HepG2 (cell line): ENCODE data around the gene UNC13D. TPM values are rescaled to one million over a fixed set of nuclear protein-coding genes. Genes with fewer than 3 reads are reported as not detected.

Experiments used
- ATAC-seq: fragments of 200-7000 bp; cut with Tn5 transposase; 3 replicates; pipeline ENCODE4 v1.9.1; 2020; ENCODE audit warnings: mild to moderate bottlenecking, moderate library complexity
- BruUV-seq: library from RNA; stranded (reverse); fragments of 400-500 nt; replicated peaks from 2 replicates; lab custom pipeline; 2021; lab: Mats Ljungman, UMichigan
- CTCF ChIA-PET: fragments of 300-600 bp; formaldehyde crosslinking; extraction: SDS; loops from one replicate; lab custom pipeline; 2021; ENCODE audit warnings: low total read pairs, inconsistent platforms, low intra/inter-chr PET ratio; lab: Yijun Ruan, JAX
- POLR2A ChIA-PET: fragments of 350-600 bp; sonication (Branson Sonifier 250); formaldehyde crosslinking; loops from one replicate; lab custom pipeline; 2020; ENCODE audit warnings: antibody characterized with exemption, inconsistent platforms; lab: Yijun Ruan, JAX
- DNase-seq: peaks from one replicate; pipeline ENCODE4 v3.0.0-alpha.2; 2015; ENCODE audit warnings: low spot score
- FAIRE-seq: peaks from 3 replicates; lab custom pipeline; 2011; peaks lifted over from hg19 to GRCh38; lab: Jason Lieb, UNC
- H2AFZ ChIP-seq: one replicate; pipeline ENCODE4 v1.6.1; 2011; ENCODE audit warnings: low read length, inconsistent platforms
- H3K27ac ChIP-seq: fragments of 300-600 bp; 3 replicates; pipeline ENCODE4 v1.8.0; 2011; ENCODE audit warnings: mixed run types, mild to moderate bottlenecking, mixed read lengths, low read length, inconsistent platforms; ENCODE audit not compliant: insufficient read depth; ENCODE audit errors: extremely low read length
- H3K27me3 ChIP-seq, 2 experiments: fragments of 200-600 bp in 1 of 2; 2 replicates in 1 of 2; 3 replicates in 1 of 2; pipeline versions ENCODE4 v1.6.0 to v1.8.0; 2011; ENCODE audit warnings: low read length in 2 of 2, mild to moderate bottlenecking in 2 of 2, moderate library complexity in 2 of 2, inconsistent platforms in 1 of 2; ENCODE audit not compliant: insufficient read depth in 2 of 2, control insufficient read depth in 1 of 2
- H3K36me3 ChIP-seq, 2 experiments: fragments of 200-600 bp in 1 of 2; replicated peaks in 1 of 2; 2 replicates in 1 of 2; 3 replicates in 1 of 2; pipeline versions ENCODE4 v1.5.1 to v1.8.0; 2011; ENCODE audit warnings: low read length in 2 of 2, inconsistent platforms in 1 of 2; ENCODE audit not compliant: insufficient read depth in 2 of 2, control insufficient read depth in 1 of 2
- H3K4me1 ChIP-seq: 2 replicates; pipeline ENCODE4 v1.5.1; 2012; ENCODE audit warnings: low read length, inconsistent platforms; ENCODE audit not compliant: insufficient read depth
- H3K4me2 ChIP-seq: 2 replicates; pipeline ENCODE4 v1.6.0; 2011; ENCODE audit warnings: low read depth, low read length, inconsistent platforms
- H3K4me3 ChIP-seq, 3 experiments: fragments of 200-600 bp in 1 of 3; sonication (generic), shearing (Covaris generic) in 1 of 3; replicated peaks in 1 of 3; 2 replicates each; pipeline ENCODE4 v1.5.1; 2011 to 2016; ENCODE audit warnings: low read length in 3 of 3, inconsistent platforms in 2 of 3, low read depth in 2 of 3, mild to moderate bottlenecking in 2 of 3, control low read depth in 1 of 3, mixed read lengths in 1 of 3; ENCODE audit not compliant: insufficient read depth in 1 of 3
- H3K79me2 ChIP-seq: one replicate; pipeline ENCODE4 v1.6.1; 2011; ENCODE audit warnings: low read length, inconsistent platforms; ENCODE audit not compliant: insufficient read depth
- H3K9ac ChIP-seq: 2 replicates; pipeline ENCODE4 v1.6.0; 2011; ENCODE audit warnings: mild to moderate bottlenecking, low read depth, low read length, inconsistent platforms; ENCODE audit not compliant: insufficient read depth
- H3K9me3 ChIP-seq: 2 replicates; pipeline ENCODE4 v1.5.1; 2012; ENCODE audit warnings: mild to moderate bottlenecking, low read length
- H4K20me1 ChIP-seq: 2 replicates; pipeline ENCODE4 v1.6.0; 2011; ENCODE audit warnings: inconsistent platforms, mild to moderate bottlenecking, low read length, moderate library complexity; ENCODE audit not compliant: insufficient read depth
- AGO2 ChIP-seq: fragments of 200-400 bp; formaldehyde crosslinking; optimal IDR thresholded peaks from 2 replicates; pipeline ENCODE3; 2017; ENCODE audit warnings: mild to moderate bottlenecking, low read depth, low read length, moderate library complexity
- CCAR2 ChIP-seq: fragments of 200-400 bp; formaldehyde crosslinking; optimal IDR thresholded peaks from 2 replicates; pipeline ENCODE3; 2018; ENCODE audit warnings: low read depth, mild to moderate bottlenecking, low read length, moderate library complexity
- HNF4G ChIP-seq, 2 experiments: sonication (generic) in 1 of 2; formaldehyde crosslinking in 1 of 2; IDR thresholded peaks; 2 replicates each; pipeline versions ENCODE4 v1.4.0 to v1.6.1; 2011 to 2020; ENCODE audit warnings: borderline replicate concordance in 2 of 2, low read depth in 2 of 2, mild to moderate bottlenecking in 2 of 2, low read length in 1 of 2, missing genetic modification reagents in 1 of 2, moderate library complexity in 1 of 2
- NCOA1 ChIP-seq: sonication (generic); formaldehyde crosslinking; IDR thresholded peaks from 2 replicates; pipeline ENCODE4 v1.9.0; 2021; ENCODE audit warnings: missing genetic modification reagents
- RBFOX2 ChIP-seq: fragments of 200-400 bp; formaldehyde crosslinking; IDR thresholded peaks from 2 replicates; pipeline ENCODE4 v1.6.1; 2017; ENCODE audit warnings: low read depth, mild to moderate bottlenecking, low read length
- SIN3A ChIP-seq: IDR thresholded peaks from 2 replicates; pipeline ENCODE4 v1.6.1; 2011; ENCODE audit warnings: low read depth, mild to moderate bottlenecking, control low read depth, low read length, borderline replicate concordance
- WGBS: methylation state at CpG from one replicate; pipeline ENCODE4 v1.1.6; 2017; ENCODE audit warnings: low lambda C conversion rate; 5-methylcytosine and 5-hydroxymethylcytosine counted together
- in situ Hi-C: cut with HindIII; loops from 2 replicates; pipeline ENCODE4 v1.10.0; 2017; ENCODE audit warnings: low pct_unique_long_range_greater_than_20kb; ENCODE audit not compliant: extremely low pct_ligation_motif_present
- intact Hi-C: fragments of 100-400 bp; cut with micrococcal nuclease; formaldehyde crosslinking; loops from one replicate; pipeline ENCODE4 v1.10.0; 2022; ENCODE audit not compliant: unreplicated experiment
- polyA plus RNA-seq, 8 experiments: library from polyadenylated mRNA; depleted of rRNA in 3 of 8; stranded (reverse) in 7 of 8; unstranded in 1 of 8; fragments of >200 nt; fragmentation: Illumina TruSeq in 4 of 8; extraction: Trizol in 4 of 8; gene quantifications; 2 replicates each; pipeline versions ENCODE4 v1.2.1 to v1.2.3, GENCODE V29; 2011 to 2016; ENCODE audit warnings: low read depth in 4 of 8, missing spikeins in 1 of 8, mixed read lengths in 1 of 8; ENCODE audit not compliant: insufficient read depth in 1 of 8
- total RNA-seq, 5 experiments: library from RNA; depleted of rRNA; stranded (reverse); fragments of >200 nt; fragmentation: Illumina TruSeq; extraction: Trizol; gene quantifications; 2 replicates each; pipeline ENCODE4 v1.2.3, GENCODE V29; 2016; ENCODE audit warnings: low read depth in 1 of 5

UNC13D gene
- total and polyA plus RNA-seq, 2 of the 13 experiments (the other 11 are each of a cell fraction or from before 2014, with no cell fraction given): 29.7 to 42.7 TPM

DNA sequence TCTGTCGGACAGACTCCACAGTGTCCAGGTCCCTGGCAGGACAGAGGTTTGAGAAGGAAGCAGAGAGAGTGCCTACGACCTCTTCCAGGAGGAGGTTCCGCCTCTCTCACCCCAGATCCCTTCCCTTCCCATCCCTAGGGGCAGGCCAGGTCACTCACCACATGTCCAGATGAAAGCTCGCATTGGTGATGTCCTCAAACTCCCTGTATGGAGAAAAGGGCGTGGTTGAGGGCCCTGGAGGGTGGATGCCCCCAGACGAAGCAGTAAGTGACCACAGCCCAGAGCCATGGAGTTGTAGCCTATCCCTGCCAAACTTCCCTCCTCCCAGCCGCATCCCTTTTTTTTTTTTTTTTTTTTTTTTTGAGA is 3.4 kb downstream of the UNC13D start (continued):
- TF ChIP-seq HNF4G (IDR thresholded peaks at IDR 0.05; ENCODE audit: borderline replicate concordance, low read depth, low read length): no peak
- TF ChIP-seq HNF4G (CRISPR knock-in tag; IDR thresholded peaks at IDR 0.05; ENCODE audit: borderline replicate concordance, low read depth): no peak
- TF ChIP-seq SIN3A: no peak

- Histone ChIP-seq H3K4me3 (no peak overlapping the region), H4K20me1 (no peaks in the 10 kb centered on the region)
- 94% methylated on average over 29 of the region's 36 CpGs for WGBS
- POLR2A ChIA-PET: interaction anchor here (1.3 to 1.6 kb wide), 3 partner anchors 10 to 60 kb away, joined by 4 to 11 read pairs (median 5); a partner anchor contains a TSS
- CTCF ChIA-PET: no interaction called here
- TF ChIP-seq AGO2: peak; percentile 53
- TF ChIP-seq RBFOX2: peak; percentile 62
- TF ChIP-seq NCOA1 (CRISPR knock-in tag): no peak
- TF ChIP-seq CCAR2: no peak
- TF ChIP-seq, all 625 proteins: peak for 2
- Histone ChIP-seq H3K4me2 (no peak overlapping the region), H3K9me3 (no peaks in the 10 kb centered on the region), H3K4me1 (peaks cover 23% of the 10 kb centered on the region), H3K27ac (no peak overlapping the region), H3K79me2 (no peaks in the 10 kb centered on the region), H3K27me3 (no peaks in the 10 kb centered on the region), H3K36me3 (peaks cover 8 to 15% of the 10 kb centered on the region in 2 experiments; a peak in 4 of 5 replicates), H3K9ac (no peak overlapping the region), H2AFZ (no peak overlapping the region)
- DNase-seq (no peak), ATAC-seq (no peak), FAIRE-seq (no peak)
- no TSS peak for BruUV-seq
- intact Hi-C loops: no loop called here
- in situ Hi-C loops: no loop called here
Measured at GRCh38 chr17:75839942-75840798, 4.0 kb downstream of the UNC13D start.
